GM21360 (cell line): ENCODE data around the gene SAMD5.

Source experiments
- ATAC-seq: cut with Tn5 transposase; IDR thresholded peaks from one replicate; pipeline ENCODE4 v1.9.1; 2021; ENCODE audit warnings: mild to moderate bottlenecking, moderate library complexity; ENCODE audit not compliant: unreplicated experiment

SAMD5 gene

DNA sequence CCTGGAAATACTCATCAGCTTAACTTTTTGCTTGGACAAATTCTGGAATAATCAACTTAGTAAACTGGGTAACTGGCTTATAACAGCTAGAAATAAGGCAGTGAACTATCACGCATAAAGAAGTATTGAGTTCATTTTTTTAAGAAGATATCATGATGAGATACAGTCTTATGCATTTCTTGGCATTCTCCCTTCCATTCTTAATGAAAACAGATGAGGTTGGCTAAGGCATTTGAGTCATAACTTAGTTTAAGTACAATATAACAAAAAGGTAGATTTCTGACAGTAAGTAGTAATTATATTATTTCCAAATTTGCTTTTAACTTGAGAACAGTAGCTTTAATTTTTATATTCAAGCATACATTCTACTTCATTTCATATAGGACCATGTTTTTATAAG is 56.1 kb downstream of the SAMD5 start:
- ATAC-seq, result no peak

DNA sequence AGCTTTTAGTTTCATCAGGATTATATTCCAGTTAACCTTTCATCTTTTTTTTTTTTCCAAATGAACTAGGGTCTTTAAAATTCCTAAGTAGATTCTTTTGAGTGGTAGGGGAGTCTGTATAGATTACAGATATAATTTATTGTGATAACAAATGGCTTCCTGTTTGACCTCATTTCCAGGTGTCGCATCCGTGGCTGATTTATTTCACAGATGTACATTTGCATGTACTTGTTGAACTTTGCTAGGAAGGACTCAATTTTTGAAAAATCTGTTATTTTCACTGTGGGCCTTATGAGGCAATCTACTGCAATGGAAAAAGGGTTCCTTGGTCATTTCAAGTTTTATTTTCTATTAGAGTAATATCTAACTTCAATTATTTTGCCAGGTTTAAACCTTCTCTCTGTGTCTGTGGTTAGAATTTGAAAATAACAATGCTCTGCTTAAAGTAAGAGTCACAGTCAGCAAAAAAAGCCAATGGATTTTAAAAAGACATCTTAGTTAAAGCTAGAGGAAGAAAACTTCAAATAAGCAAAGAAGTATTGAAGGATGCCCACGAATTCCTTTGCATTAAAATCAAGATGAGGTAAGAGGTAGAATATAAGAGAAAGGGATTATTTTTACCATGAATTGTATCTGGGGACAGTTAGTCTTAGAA is 57.9 kb downstream of the SAMD5 start:
- ATAC-seq, result no peak

DNA sequence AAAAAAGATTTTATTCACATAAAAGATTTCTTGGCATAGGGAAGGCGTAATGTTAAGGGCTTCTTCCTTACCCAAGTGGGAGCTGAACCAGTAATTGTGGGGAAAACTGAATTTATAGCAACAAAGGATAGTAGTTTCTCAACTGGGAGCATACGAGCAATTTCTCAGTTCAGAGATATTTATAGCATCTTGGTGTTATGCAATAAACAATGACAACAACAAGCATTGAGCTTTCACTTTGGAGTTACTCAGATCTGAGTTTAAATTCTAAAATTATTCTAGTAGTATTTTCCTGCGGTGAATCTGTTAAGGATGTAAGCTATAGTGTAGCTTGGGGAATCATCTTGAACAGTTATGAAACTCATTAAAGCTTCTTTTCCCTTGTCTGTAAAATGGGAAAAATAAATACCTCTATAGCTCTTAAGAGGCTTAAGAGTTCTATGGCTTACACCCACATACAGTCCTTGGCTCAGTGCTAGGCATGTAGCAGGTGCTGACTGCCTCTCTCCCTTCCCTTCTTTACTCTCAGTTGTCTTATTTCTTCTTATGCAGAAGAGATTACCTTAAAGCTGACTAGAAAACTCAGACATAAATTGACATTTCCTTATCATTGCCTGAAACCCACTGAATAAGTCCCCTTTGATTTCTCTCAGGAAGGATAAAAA is 58.8 kb downstream of the SAMD5 start:
- ATAC-seq, result no peak

DNA sequence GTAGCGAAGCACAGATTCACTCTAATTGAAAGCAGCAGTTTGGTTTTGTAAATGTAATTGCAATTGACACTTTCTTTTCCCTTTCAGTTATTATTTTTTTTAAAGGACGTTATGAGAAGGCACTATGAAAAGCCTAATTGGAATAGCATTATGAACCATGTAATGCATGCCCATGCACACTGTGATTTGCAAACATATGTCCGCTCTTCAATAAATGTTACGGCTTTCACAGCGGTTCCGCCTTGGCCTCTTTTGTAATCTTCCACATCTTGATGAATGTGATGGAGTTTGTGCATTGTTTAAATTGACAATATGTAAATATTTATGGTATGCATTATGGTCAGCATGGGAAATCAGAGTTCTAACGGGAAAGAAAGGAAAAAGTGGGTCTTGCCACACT is 61.3 kb downstream of the SAMD5 start:
- ATAC-seq, result no peak

DNA sequence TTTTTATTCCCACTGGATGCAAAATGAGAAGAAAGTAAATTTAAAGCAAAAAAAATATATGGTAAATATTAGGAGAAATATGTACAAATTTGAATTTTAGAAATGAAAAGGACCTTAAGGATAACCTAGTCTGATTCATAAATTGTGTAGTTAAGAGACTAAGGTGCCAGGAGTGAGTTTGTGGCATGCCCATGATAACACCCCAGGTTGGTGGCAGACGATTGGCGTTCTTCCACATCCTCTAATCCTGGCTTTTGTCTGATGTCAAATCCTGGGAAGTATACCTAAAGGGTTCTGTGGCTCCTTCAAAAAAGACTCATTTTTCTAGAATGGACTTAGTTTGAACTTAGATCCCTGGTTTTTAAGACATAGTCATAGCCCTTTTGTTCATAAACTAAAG is 62.2 kb downstream of the SAMD5 start:
- no peak for ATAC-seq

DNA sequence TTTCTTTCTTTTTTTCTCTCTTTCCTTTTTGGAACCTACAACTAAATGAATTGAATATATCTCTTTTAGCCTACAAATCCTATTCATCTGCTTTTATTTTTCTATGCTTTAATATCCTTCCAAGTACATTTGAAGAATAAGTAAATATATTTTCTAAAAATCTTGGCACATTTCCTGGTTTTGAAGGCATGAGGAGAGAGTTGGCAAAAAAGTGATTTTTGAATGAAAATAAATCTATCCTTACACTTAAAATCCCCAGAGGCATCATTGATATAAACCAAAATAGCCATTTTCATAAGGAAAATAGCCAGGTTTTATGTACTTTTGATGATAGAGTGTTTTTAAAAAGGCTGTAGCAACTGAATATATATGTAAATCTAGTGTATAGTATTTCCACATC is 69.0 kb downstream of the SAMD5 start:
- ATAC-seq, result no peak

DNA sequence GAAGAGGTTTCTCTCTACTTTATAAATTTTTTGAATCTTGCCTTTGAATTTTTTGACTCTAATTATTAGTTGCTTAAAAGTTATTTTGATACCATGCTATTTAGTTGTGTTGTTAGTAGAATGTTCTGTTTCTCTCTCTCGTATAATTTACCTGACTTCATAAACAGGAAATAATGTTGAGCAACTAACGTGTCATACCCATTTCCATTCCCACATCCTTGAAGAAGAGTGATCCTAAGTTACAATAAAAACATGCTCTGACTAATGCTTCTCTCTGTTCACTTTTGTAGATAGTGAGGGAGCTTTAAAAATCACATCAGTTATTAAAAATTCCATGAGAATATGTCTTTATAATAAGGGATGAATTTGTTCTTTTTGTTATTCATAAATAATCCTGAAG is 69.7 kb downstream of the SAMD5 start:
- no peak for ATAC-seq

DNA sequence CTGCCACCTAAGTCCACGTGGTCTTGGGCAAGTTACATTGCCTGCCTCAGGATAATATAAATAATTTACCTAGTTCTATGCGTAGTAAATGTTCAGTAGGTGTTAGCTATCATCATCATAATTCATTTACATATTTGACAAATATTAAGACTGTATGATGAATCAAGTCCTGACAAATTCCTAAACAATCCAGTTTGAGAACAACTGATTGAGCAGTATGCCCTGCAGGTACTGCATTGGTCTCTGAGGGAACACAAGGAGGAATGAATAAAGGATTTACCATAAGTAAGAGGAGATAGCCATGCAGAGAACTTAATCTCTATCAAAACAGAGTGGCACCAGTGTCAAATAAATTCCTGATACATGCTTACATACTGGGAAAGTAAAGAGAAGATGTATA is 70.4 kb downstream of the SAMD5 start:
- ATAC-seq, result no peak

DNA sequence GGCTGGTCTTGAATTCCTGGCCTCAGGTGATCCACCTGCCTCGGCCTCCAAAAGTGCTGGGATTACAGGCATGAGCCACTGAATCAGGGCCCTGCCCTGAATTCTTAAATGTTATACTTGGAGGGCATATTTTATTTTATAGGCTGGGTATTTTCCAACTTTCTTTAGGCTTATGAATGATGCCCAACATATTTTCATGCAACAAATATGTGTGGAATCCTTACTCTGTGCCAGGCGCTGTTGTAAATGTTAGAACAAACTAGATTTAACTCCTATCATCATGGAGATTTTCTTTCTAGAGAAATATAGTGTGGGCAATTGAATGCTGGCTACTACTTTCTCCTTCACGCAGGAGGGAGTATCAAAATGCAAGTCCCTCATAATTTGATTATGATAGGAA is 71.2 kb downstream of the SAMD5 start:
- no peak for ATAC-seq

DNA sequence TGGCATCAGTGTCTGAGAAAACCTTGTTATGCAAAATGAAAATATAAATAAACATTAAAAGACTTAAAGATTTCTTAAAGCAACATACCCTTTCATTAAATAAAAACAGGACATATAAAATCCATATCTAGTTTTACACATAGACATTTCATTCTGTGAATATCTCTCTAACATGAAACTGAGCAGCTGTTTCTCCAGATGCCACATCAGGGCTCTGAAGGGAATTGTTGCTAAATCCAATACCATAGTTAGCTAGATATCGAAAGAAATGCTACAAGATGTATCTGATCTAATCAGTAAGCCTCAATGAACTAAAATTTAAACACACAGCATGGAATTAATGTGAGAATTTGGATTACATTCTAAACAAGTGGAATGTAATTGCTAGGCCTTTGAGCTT is 74.5 kb downstream of the SAMD5 start:
- no peak for ATAC-seq

DNA sequence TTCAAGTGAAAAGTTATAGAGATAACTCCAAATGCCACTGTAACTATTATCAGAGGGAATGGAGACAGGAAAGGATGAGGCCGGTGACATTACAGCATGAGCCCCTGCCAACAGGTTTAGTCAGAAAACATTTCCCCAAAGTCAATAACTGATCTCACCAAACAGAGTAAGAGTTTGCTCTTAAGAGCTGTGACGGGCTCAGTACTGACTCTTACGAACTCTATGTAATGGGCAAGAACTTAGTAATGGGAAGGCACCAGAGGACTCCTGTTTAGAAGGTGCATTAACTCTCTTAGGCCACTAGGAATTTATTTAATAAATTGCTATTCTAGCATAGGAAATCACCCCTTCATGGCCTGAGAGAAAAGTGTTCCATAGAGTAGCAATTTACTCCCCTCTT is 76.8 kb downstream of the SAMD5 start:
- no peak for ATAC-seq

DNA sequence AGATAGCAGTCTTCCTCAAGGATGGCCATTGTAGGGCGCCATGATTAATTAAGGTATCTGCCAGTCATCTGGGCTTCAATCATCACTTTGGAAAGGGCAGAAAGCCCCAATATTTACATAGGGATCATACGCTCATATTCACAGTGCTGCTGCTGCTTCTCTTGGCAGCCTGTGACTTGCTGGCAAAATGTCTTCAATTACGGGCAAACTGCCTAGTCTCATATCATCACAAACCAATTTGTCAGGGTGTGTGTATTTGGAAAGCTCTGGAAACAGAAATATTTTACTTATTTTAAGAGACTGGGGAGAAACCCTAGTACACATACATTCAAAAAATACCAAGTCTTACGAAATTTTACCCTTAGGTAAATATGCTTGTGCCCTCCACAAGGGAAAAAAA is 77.6 kb downstream of the SAMD5 start:
- ATAC-seq, result no peak

DNA sequence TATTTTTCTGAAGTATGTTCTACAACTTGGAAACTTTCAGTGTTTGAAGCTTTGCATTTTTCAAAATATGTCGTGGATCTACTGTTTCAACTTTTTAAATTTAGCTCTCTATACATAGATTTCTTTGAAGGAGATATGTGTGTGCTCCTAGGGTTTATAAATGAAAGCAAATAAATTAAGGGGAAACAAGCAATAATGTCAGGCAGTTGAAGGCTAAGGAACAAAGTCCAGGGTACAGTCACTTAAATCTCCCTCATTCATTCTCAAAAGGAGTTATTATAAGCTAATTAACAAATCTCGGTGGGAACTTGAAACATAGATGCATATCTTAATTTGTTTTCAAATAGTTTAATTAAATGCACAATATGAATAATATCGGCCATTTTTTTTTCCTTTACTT is 79.4 kb downstream of the SAMD5 start:
- no peak for ATAC-seq

DNA sequence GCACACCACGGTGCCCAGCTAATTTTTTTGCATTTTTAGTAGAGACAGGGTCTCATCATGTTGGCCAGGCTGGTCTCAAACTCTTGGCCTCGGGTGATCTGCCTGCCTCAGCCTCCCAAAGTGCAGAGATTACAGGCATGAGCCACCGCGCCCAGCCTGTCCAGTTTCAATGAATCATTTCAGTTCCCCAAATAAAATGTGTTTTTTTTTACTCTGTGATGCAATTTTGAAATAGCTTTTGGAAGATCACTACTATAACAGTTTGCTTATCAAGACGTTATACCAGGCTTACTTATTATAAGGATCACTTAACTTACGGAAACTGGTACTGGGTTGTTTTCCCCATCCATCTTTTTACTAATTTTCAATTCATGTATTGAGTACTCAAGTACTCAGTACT is 80.0 kb downstream of the SAMD5 start:
- ATAC-seq, result no peak

DNA sequence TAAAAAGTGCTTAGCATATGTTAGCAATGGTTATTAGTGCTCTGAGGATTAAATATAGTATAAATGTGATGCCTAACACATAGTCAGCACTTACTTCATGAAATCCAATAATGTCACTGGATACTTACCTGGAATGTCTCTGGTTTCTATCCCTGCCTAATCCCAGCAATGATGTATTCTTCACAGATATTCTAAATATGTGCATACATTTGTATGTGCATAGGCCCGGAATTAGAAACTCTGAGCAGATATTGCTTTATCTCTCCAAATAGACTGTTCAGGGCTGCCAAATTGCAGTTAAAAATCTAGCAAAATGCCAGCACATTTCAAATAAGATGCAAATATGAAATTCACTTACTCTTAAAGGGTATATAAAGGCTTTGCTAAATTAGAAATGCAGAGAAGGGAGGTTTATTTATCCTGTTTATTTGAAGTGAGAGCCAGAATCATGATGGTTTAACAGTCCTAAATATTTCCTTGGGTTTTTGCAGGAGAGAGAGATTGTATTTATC is 81.3 kb downstream of the SAMD5 start:
- no peak for ATAC-seq

DNA sequence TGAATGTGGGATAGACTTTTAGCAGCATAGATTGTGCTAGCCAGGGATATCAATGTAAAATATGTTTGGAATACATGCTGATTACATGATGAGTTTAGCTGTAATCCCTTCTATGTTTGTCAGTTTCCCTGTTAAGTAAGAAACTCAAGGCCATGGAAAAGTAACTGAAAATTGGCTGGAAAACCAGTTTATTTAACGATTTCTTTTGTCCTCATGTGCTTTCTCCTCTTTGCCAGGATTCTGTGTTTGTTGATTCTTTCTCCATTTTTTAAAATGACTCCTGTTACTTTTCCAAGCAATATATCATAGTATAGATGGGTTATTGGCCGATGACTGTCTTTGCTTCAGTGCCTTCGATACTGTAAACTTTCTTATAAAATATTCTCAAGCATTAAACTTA is 87.5 kb downstream of the SAMD5 start:
- ATAC-seq, result no peak

DNA sequence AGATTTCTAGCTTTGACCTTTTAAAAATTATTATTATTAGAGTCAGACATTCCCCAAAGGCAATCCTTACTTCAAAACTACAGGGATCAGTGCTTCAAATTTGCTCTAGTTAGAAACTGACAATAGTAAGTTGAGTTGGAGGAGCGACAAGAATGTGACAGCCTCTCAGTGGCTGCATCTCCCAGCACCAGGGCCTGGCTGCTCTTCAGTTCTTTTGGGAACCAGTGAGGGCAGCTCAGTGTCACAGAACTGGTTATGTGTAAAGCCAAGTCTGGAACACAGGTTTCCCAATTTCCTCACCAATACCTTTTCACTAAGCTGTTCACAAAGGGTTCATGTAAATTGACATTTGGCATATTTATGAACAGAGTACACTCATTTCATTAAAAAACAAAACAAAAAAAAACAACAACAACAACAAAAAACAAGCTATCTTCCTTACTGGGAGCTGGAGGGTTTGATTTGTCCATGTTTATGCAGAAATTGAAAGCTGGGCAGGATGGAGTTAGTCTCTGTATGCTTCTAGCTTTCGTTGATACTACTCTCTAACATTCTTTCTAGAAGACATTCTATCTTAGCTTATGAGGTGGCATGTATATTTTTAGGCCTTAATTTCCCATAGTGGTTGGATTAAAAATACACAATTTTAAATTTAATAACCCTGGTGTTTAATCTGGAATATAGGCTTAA is 95.0 kb downstream of the SAMD5 start:
- ATAC-seq, result no peak

DNA sequence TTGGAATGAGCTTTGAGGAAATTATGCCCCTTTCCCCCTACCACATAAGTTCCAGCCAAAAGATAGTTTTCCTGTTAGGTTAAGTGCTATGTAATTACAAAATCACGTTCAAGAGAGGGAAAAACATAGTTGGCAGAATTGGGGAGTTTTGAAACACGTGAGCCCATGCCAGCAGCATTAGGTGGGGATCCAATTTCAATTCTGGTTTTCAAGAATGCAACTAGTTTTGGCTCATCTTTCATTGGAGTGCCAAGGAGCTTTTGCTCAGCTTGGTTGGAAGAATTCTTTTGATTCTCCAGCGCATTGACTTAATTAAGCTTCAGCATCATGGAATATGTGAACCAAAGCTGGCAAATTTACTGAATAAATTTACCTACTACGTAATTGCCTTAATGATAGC is 95.9 kb downstream of the SAMD5 start:
- ATAC-seq, result no peak

DNA sequence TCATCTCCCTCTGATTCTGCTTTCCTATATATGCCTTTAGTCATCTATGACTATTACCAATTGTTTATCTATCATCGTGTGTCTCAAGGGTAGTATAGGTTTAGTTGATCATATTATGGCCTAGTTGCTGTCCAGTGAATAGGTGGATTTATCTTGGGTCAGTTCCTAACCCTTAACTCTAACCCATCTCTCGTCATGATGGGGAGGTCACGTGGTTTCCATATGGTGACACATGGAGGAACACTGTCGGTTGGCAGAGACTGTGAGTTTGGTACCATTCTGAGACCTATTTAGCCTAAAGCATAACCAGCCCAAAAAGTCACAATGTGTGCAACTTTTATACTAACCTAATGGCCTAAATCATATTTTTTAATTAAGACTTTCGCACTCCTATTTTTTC is 103.5 kb downstream of the SAMD5 start:
- ATAC-seq, result no peak

DNA sequence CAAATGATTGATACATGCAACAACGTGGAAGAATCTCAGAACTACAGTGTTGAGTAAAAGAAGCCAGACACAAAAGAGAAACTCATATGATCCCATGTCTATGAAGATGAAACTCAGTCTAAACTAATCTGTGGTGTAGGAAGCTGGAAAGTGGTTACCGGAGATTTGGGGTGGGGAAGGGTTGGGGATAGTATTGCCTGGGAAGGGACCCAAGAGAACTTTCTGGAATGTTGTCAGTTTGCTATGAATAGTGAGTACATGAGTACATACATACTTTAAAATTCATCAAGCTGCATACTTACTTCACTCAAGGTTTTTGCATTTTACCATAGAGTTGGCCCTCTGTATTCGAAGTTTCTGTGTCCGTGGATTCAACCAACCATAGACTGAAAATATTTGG is 106.0 kb downstream of the SAMD5 start:
- no peak for ATAC-seq

DNA sequence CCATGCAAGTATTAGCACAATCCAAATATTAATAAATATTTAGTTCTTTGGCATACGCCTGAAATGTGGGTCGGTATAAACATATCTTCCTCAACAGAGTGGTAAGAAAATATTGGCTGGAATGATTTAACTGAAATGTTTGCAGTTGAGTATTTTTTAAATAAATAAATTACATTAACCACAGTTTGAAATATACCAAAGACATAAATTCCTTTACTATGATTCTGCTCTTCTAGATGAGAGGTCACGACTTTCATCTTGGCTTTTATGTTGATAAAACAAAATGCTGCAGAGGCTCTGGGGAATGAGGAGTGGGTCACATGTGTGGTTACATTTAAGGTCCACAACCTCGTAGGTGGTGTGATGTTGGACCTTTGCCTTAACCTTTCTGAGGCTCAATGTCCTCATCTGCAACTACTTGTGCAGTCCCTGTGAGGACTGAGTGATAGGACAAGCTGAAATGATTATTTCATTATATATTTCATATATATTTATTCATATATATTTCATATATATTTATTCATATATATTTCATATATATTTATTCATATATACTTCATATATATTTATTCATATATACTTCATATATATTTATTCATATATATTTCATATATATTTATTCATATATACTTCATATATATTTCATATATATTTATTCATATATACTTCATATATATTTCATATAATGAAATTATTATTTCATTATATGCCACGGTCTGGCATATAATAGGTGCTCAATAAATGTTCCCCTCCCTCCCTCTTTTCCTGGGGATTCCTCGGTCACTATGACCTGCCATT is 107.4 kb downstream of the SAMD5 start:
- ATAC-seq, result no peak
